AG04450 (cell line): Measurements from ENCODE around the gene MTHFD2L. TPM values are rescaled to one million over a fixed set of nuclear protein-coding genes. Genes with fewer than 3 reads are reported as not detected.

ENCODE experiments used
- CTCF ChIA-PET: fragments of 300-600, 350-600 bp; formaldehyde crosslinking; extraction: SDS; loops from one replicate; lab custom pipeline; 2022; ENCODE audit warnings: antibody characterized with exemption, inconsistent platforms; lab: Charles Lee
- POLR2A ChIA-PET: fragments of 350-600 bp; formaldehyde crosslinking; extraction: SDS; loops from one replicate; lab custom pipeline; 2021; ENCODE audit warnings: antibody characterized with exemption, inconsistent platforms; lab: Yijun Ruan, JAX
- DNase-seq: peaks from one replicate; pipeline ENCODE4 v3.0.0-alpha.2; 2011; ENCODE audit warnings: low read depth, low spot score
- H3K27ac ChIP-seq: one replicate; pipeline ENCODE4 v1.5.1; 2012; ENCODE audit warnings: low read depth, low read length, control low read depth
- H3K27me3 ChIP-seq: one replicate; pipeline ENCODE4 v1.6.0; 2012; ENCODE audit warnings: low read length; ENCODE audit not compliant: control insufficient read depth, insufficient read depth
- H3K4me3 ChIP-seq: 2 replicates; pipeline ENCODE4 v1.5.1; 2011; ENCODE audit warnings: mild to moderate bottlenecking, low read depth, low read length, control low read depth
- H3K9me3 ChIP-seq: 2 replicates; pipeline ENCODE4 v1.5.1; 2012; ENCODE audit warnings: low read length; ENCODE audit not compliant: control insufficient read depth, insufficient read depth
- CTCF ChIP-seq: IDR thresholded peaks from 2 replicates; pipeline ENCODE4 v1.5.1; 2011; ENCODE audit warnings: low read depth, low read length, control low read depth, inconsistent platforms
- polyA plus RNA-seq: library from polyadenylated mRNA; depleted of rRNA; stranded (reverse); fragments of >200 nt; gene quantifications from 2 replicates; pipeline ENCODE4 v1.2.3, GENCODE V29; 2011

MTHFD2L gene
- polyA plus RNA-seq, 1 experiment: 6.2 TPM

- no peak for DNase-seq
- no peak overlapping the region for H3K4me3 ChIP-seq
- no peaks in the 10 kb centered on the region for H3K27me3 ChIP-seq
- POLR2A ChIA-PET: no interaction called here
- CTCF ChIA-PET: interaction anchor here (1.1 to 13.1 kb wide), 4 partner anchors 86 to 358 kb away, joined by 3 to 365 read pairs (median 48); no protein-coding TSS in a partner anchor
- no peak for TF ChIP-seq CTCF
- H3K9me3 ChIP-seq: no peaks in the 10 kb centered on the region
- H3K27ac ChIP-seq: no peak overlapping the region
Observed at GRCh38 chr4:74315376-74315775, 157.5 kb downstream of the MTHFD2L start.

DNA sequence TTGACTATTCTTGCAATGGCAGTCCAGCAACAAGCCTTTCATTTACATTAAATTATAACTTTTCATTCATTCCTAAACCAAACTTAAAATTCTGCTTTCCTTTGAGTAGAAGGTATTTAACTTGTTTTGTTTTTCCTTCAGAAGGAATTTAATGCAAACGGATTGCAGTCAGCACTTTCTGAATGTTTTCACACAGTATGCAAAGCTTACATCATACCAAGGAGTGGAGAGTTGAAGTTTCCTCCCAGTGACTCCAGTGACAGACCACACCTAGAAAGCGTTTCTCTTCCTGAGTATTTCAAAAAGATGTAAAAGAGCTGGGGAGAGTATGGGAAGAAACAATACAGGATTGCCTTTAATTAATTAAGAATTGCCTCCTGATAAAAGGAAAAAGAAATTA lies 158.5 kb downstream of the MTHFD2L start:
- CTCF ChIA-PET: interaction anchor here (0.8 to 13.1 kb wide), 5 partner anchors 87 to 357 kb away, joined by 3 to 365 read pairs (median 19); partner anchors contain the start of gene AREG
- POLR2A ChIA-PET: no interaction called here
- Histone ChIP-seq H3K4me3 (no peak overlapping the region), H3K27me3 (no peaks in the 10 kb centered on the region), H3K9me3 (no peaks in the 10 kb centered on the region), H3K27ac (no peak overlapping the region)
- TF ChIP-seq CTCF: no peak
- no peak for DNase-seq

- H3K4me3 ChIP-seq: no peak overlapping the region
- no peaks in the 10 kb centered on the region for H3K27me3 ChIP-seq
- no peak for TF ChIP-seq CTCF
- no peaks in the 10 kb centered on the region for H3K9me3 ChIP-seq
- CTCF ChIA-PET: interaction anchor here (4.9 to 13.1 kb wide), 3 partner anchors 89 to 356 kb away, joined by 19 to 365 read pairs (median 76); no protein-coding TSS in a partner anchor
- H3K27ac ChIP-seq: no peak overlapping the region
- DNase-seq: no peak
- POLR2A ChIA-PET: no interaction called here
Observed at GRCh38 chr4:74317616-74318246, 159.8 kb downstream of the MTHFD2L start.

GRCh38 chr4:74318276-74318675 lies 160.4 kb downstream of the MTHFD2L start:
- DNase-seq: no peak
- Histone ChIP-seq H3K27me3 (no peaks in the 10 kb centered on the region), H3K27ac (no peak overlapping the region), H3K4me3 (no peak overlapping the region), H3K9me3 (no peaks in the 10 kb centered on the region)
- ChIA-PET CTCF (interaction anchor here (4.9 to 13.1 kb wide), 3 partner anchors 89 to 355 kb away, joined by 19 to 365 read pairs (median 76); no protein-coding TSS in a partner anchor), POLR2A (no interaction called here)
- no peak for TF ChIP-seq CTCF

- Histone ChIP-seq H3K27me3 (no peaks in the 10 kb centered on the region), H3K4me3 (no peak overlapping the region), H3K27ac (no peak overlapping the region), H3K9me3 (no peaks in the 10 kb centered on the region)
- CTCF ChIA-PET: interaction anchor here (0.5 to 13.1 kb wide), 24 partner anchors 10 to 1175 kb away, joined by 3 to 365 read pairs (median 4); partner anchors contain the start of gene EREG
- POLR2A ChIA-PET: no interaction called here
- TF ChIP-seq CTCF: no peak
- DNase-seq: no peak
Observed at GRCh38 chr4:74319470-74319869, 161.6 kb downstream of the MTHFD2L start.
